PC-3 (cell line): Measurements from ENCODE around the gene CLASP1.

Experiments
- CTCF ChIP-seq: fragments of 300-600 bp; sonication (generic); conservative IDR thresholded peaks from 2 replicates; pipeline ENCODE4 v1.5.1; 2017; ENCODE audit warnings: antibody characterized with exemption, low read depth, mild to moderate bottlenecking, low read length
- EZH2 ChIP-seq: fragments of 300-600 bp; sonication (generic); IDR thresholded peaks from one replicate; pipeline ENCODE4 v1.6.1; 2017; ENCODE audit warnings: antibody characterized with exemption, mild to moderate bottlenecking, low read length; ENCODE audit not compliant: unreplicated experiment

GRCh38 chr2:121490584-121491133 lies 158.6 kb downstream of the CLASP1 start:
- TF ChIP-seq CTCF (no peak), EZH2 (no peak)
